SJSA1 (cell line): ENCODE measurements around the gene CHST8. TPM values are rescaled to one million over a fixed set of nuclear protein-coding genes. Genes with fewer than 3 reads are reported as not detected.

ENCODE experiments used
- DNase-seq, 2 experiments: peaks; one replicate each; pipeline ENCODE4 v3.0.0-alpha.2; 2015 to 2020; ENCODE audit warnings: low spot score in 2 of 2, low read depth in 1 of 2
- H3K27ac ChIP-seq: fragments of 250-450 bp; sonication (Bioruptor Pico); 2 replicates; pipeline ENCODE4 v1.5.1; 2020; ENCODE audit warnings: mild to moderate bottlenecking, moderate library complexity
- H3K27me3 ChIP-seq: fragments of 250-450 bp; sonication (Bioruptor Pico); replicated peaks from 2 replicates; pipeline ENCODE4 v1.5.1; 2020; ENCODE audit warnings: mild to moderate bottlenecking, moderate library complexity
- H3K36me3 ChIP-seq: fragments of 250-450 bp; sonication (Bioruptor Pico); 2 replicates; pipeline ENCODE4 v1.5.1; 2020; ENCODE audit warnings: mild to moderate bottlenecking
- H3K4me1 ChIP-seq: fragments of 250-450 bp; sonication (Bioruptor Pico); replicated peaks from 2 replicates; pipeline ENCODE4 v1.6.1; 2021; ENCODE audit warnings: mild to moderate bottlenecking
- H3K4me3 ChIP-seq: fragments of 250-450 bp; sonication (Bioruptor Pico); 2 replicates; pipeline ENCODE4 v1.5.1; 2020; ENCODE audit warnings: mild to moderate bottlenecking
- H3K9me3 ChIP-seq: fragments of 250-450 bp; sonication (Bioruptor Pico); replicated peaks from 2 replicates; pipeline ENCODE4 v1.5.1; 2020; ENCODE audit warnings: mild to moderate bottlenecking
- total RNA-seq: library from RNA; depleted of rRNA; stranded (reverse); fragments of >200 nt; shearing (Covaris generic); gene quantifications from 2 replicates; pipeline ENCODE4 v1.2.3, GENCODE V29; 2014

Gene CHST8
- total RNA-seq, 1 experiment from 2014 or later: not detected

- Histone ChIP-seq H3K36me3 (no peaks in the 10 kb centered on the region), H3K4me3 (no peak overlapping the region), H3K27me3 (no peaks in the 10 kb centered on the region), H3K4me1 (no peaks in the 10 kb centered on the region), H3K27ac (no peak overlapping the region), H3K9me3 (no peaks in the 10 kb centered on the region)
- no peak for DNase-seq
These were observed 97.8 kb downstream of the CHST8 start for GRCh38 chr19:33719366-33720154.

GRCh38 chr19:33720155-33720493 lies 98.4 kb downstream of the CHST8 start:
- Histone ChIP-seq H3K4me1 (no peaks in the 10 kb centered on the region), H3K4me3 (no peak overlapping the region), H3K27me3 (no peaks in the 10 kb centered on the region), H3K9me3 (no peaks in the 10 kb centered on the region), H3K27ac (no peak overlapping the region), H3K36me3 (no peaks in the 10 kb centered on the region)
- no peak for DNase-seq

GRCh38 chr19:33720691-33721682 lies 99.2 kb downstream of the CHST8 start:
- no peak for DNase-seq
- Histone ChIP-seq H3K9me3 (no peaks in the 10 kb centered on the region), H3K36me3 (no peaks in the 10 kb centered on the region), H3K4me3 (no peak overlapping the region), H3K27ac (no peak overlapping the region), H3K27me3 (no peaks in the 10 kb centered on the region), H3K4me1 (no peaks in the 10 kb centered on the region)

- Histone ChIP-seq H3K27ac (no peak overlapping the region), H3K9me3 (no peaks in the 10 kb centered on the region), H3K4me3 (no peak overlapping the region), H3K36me3 (no peaks in the 10 kb centered on the region), H3K4me1 (no peaks in the 10 kb centered on the region), H3K27me3 (no peaks in the 10 kb centered on the region)
- DNase-seq: no peak
These were observed 100.1 kb downstream of the CHST8 start for GRCh38 chr19:33721735-33722297.

GRCh38 chr19:33722456-33723239 lies 100.9 kb downstream of the CHST8 start:
- H3K4me1 ChIP-seq: no peaks in the 10 kb centered on the region
- no peak overlapping the region for H3K4me3 ChIP-seq
- no peak for DNase-seq
- H3K27ac ChIP-seq: no peak overlapping the region
- no peaks in the 10 kb centered on the region for H3K9me3 ChIP-seq
- H3K36me3 ChIP-seq: no peaks in the 10 kb centered on the region
- peaks cover under 1% of the 10 kb centered on the region; the same call in 1 of the 2 replicates for H3K27me3 ChIP-seq

GRCh38 chr19:33723512-33723911 lies 101.8 kb downstream of the CHST8 start:
- no peaks in the 10 kb centered on the region for H3K4me1 ChIP-seq
- no peaks in the 10 kb centered on the region for H3K36me3 ChIP-seq
- H3K27me3 ChIP-seq: peaks cover 3% of the 10 kb centered on the region; the same call in 1 of the 2 replicates
- H3K4me3 ChIP-seq: no peak overlapping the region
- no peaks in the 10 kb centered on the region for H3K9me3 ChIP-seq
- DNase-seq: no peak
- H3K27ac ChIP-seq: no peak overlapping the region

GRCh38 chr19:33724021-33724720 lies 102.4 kb downstream of the CHST8 start:
- H3K9me3 ChIP-seq: no peaks in the 10 kb centered on the region

GRCh38 chr19:33724721-33725060 lies 102.9 kb downstream of the CHST8 start:
- Histone ChIP-seq H3K27ac (no peak overlapping the region), H3K4me1 (no peaks in the 10 kb centered on the region), H3K27me3 (peaks cover 3% of the 10 kb centered on the region), H3K36me3 (no peaks in the 10 kb centered on the region), H3K4me3 (no peak overlapping the region), H3K9me3 (no peaks in the 10 kb centered on the region)
- no peak for DNase-seq

More at GRCh38 chr19:33724021-33724720, 102.4 kb downstream of the CHST8 start:
- Histone ChIP-seq H3K4me3 (no peak overlapping the region), H3K27me3 (peaks cover 3% of the 10 kb centered on the region; the same call in 1 of the 2 replicates), H3K36me3 (no peaks in the 10 kb centered on the region), H3K4me1 (no peaks in the 10 kb centered on the region), H3K27ac (no peak overlapping the region)
- no peak for DNase-seq

- Histone ChIP-seq H3K27ac (no peak overlapping the region), H3K27me3 (peaks cover 3% of the 10 kb centered on the region), H3K9me3 (no peaks in the 10 kb centered on the region), H3K36me3 (no peaks in the 10 kb centered on the region), H3K4me1 (no peaks in the 10 kb centered on the region), H3K4me3 (no peak overlapping the region)
- no peak for DNase-seq
These were observed 103.8 kb downstream of the CHST8 start for GRCh38 chr19:33725567-33725966.

- DNase-seq: no peak
- Histone ChIP-seq H3K27ac (no peak overlapping the region), H3K27me3 (peaks cover 10% of the 10 kb centered on the region), H3K36me3 (no peaks in the 10 kb centered on the region), H3K9me3 (no peaks in the 10 kb centered on the region), H3K4me3 (no peak overlapping the region), H3K4me1 (no peaks in the 10 kb centered on the region)
These were observed 105.0 kb downstream of the CHST8 start for GRCh38 chr19:33726756-33727155.

GRCh38 chr19:33727331-33727998 lies 105.7 kb downstream of the CHST8 start:
- H3K36me3 ChIP-seq: no peaks in the 10 kb centered on the region
- H3K4me3 ChIP-seq: no peak overlapping the region
- H3K27me3 ChIP-seq: peaks cover 10% of the 10 kb centered on the region
- H3K4me1 ChIP-seq: no peaks in the 10 kb centered on the region
- H3K9me3 ChIP-seq: no peaks in the 10 kb centered on the region
- H3K27ac ChIP-seq: no peak overlapping the region
- DNase-seq: no peak

GRCh38 chr19:33728141-33728540 lies 106.4 kb downstream of the CHST8 start:
- Histone ChIP-seq H3K4me1 (no peaks in the 10 kb centered on the region), H3K36me3 (no peaks in the 10 kb centered on the region), H3K9me3 (no peaks in the 10 kb centered on the region), H3K4me3 (no peak overlapping the region), H3K27ac (no peak overlapping the region), H3K27me3 (peaks cover 10% of the 10 kb centered on the region)
- no peak for DNase-seq
